ENCODE results near the gene UCHL3. TPM values are rescaled to one million over a fixed set of nuclear protein-coding genes. Genes with fewer than 3 reads are reported as not detected.

Gene UCHL3
- total and polyA plus RNA-seq, 9 of the 15 experiments (the other 6 are each of a cell fraction or from before 2014, with no cell fraction given): 42.2 to 112 (median 85.4) TPM

DNA sequence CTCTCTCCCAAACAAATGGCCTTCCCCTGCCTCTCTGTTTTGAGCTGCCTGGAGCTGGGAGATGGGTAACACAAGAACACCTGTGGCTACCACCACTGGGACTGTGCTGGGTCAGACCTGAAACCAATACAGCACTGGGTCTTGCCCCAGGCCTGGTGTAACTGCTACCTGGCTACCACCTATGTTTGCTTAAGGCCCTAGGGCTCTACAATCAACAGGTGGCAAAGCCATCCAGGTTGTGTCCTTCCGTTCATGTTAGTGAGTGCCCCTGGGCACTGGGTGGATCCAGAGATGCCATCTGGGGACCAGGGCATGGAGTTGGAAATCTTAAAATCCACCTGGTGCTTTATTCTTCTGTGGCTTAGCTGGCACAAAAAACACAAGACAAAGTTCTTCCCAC is 67.6 kb downstream of the UCHL3 start (continued):
- TF ChIP-seq, protein P1, sequence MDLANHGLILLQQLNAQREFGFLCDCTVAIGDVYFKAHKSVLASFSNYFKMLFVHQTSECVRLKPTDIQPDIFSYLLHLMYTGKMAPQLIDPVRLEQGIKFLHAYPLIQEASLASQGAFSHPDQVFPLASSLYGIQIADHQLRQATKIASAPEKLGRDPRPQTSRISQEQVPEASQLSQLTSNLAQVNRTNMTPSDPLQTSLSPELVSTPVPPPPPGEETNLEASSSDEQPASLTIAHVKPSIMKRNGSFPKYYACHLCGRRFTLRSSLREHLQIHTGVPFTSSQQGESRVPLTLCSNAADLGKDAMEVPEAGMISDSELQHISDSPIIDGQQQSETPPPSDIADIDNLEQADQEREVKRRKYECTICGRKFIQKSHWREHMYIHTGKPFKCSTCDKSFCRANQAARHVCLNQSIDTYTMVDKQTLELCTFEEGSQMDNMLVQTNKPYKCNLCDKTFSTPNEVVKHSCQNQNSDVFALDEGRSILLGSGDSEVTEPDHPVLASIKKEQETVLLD (IDR thresholded peaks at IDR 0.05): no peak
- TF ChIP-seq ZBTB40 (IDR thresholded peaks at IDR 0.05) (no peak), ZBTB40 (CRISPR knock-in tag; IDR thresholded peaks at IDR 0.05) (no peak), ZBTB12 (CRISPR knock-in tag; IDR thresholded peaks at IDR 0.05) (no peak), KLF10 (CRISPR knock-in tag; IDR thresholded peaks at IDR 0.05) (no peak), PRPF4 (IDR thresholded peaks at IDR 0.05; ENCODE audit: insufficient read depth, low read depth, low read length, poor library complexity, severe bottlenecking) (no peak)

Measured in K562 (cell line).